Upper lobe of right lung (tissue), 1 donor: Measurements from ENCODE around the gene MYO16. TPM values are rescaled to one million over a fixed set of nuclear protein-coding genes. Genes with fewer than 3 reads are reported as not detected.

ENCODE experiments used
- ATAC-seq: fragments of 200-7000 bp; cut with Tn5 transposase; one replicate; pipeline ENCODE4 v1.9.1; 2020; ENCODE audit warnings: mild to moderate bottlenecking, moderate library complexity
- DNase-seq: peaks from one replicate; pipeline ENCODE4 v3.0.0-alpha.2; 2020
- H3K27ac ChIP-seq: fragments of 200-600 bp; one replicate; pipeline ENCODE4 v1.8.0; 2022
- H3K27me3 ChIP-seq: fragments of 200-600 bp; one replicate; pipeline ENCODE4 v1.8.0; 2022; ENCODE audit warnings: mild to moderate bottlenecking
- H3K36me3 ChIP-seq: fragments of 200-600 bp; one replicate; pipeline ENCODE4 v1.8.0; 2022
- H3K4me1 ChIP-seq: fragments of 200-600 bp; one replicate; pipeline ENCODE4 v1.8.0; 2022
- H3K4me3 ChIP-seq: fragments of 200-600 bp; one replicate; pipeline ENCODE4 v1.8.0; 2022; ENCODE audit warnings: mild to moderate bottlenecking
- H3K9me3 ChIP-seq: fragments of 200-600 bp; one replicate; pipeline ENCODE4 v1.8.0; 2022
- CTCF ChIP-seq: fragments of 200-600 bp; IDR thresholded peaks from one replicate; pipeline ENCODE4 v1.8.0; 2022; ENCODE audit warnings: antibody characterized with exemption
- intact Hi-C: fragments of 100-400 bp; cut with DNase I; formaldehyde crosslinking; loops from one replicate; pipeline ENCODE4 v1.11.0; 2022
- total RNA-seq: library from RNA; stranded (reverse); fragmentation: NEBNext Ultra II Directional; extraction: Animal tissue kit (Norgen Biotek cat#: 25700); gene quantifications from one replicate; pipeline ENCODE4 v1.2.1, GENCODE V29; 2021
- donor health status: DM: no; HTN: yes; CAD: no; lungs with severe emphysema.

The MYO16 gene
- total RNA-seq, 1 donor from 2014 or later: 0.46 TPM

GRCh38 chr13:109144693-109145437, 515.5 kb downstream of the MYO16 start:
- Histone ChIP-seq H3K4me3 (no peak overlapping the region), H3K4me1 (no peaks in the 10 kb centered on the region), H3K9me3 (no peaks in the 10 kb centered on the region), H3K27me3 (peaks cover 22% of the 10 kb centered on the region), H3K36me3 (no peaks in the 10 kb centered on the region), H3K27ac (no peak overlapping the region)
- ATAC-seq: no peak
- DNase-seq: no peak
- intact Hi-C loops: no loop called here
- no peak for TF ChIP-seq CTCF

GRCh38 chr13:109145631-109146030, 516.2 kb downstream of the MYO16 start:
- no peak overlapping the region for H3K4me3 ChIP-seq
- H3K27me3 ChIP-seq: peaks cover 14% of the 10 kb centered on the region
- peak; percentile 93 for ATAC-seq
- peak; percentile 77 for TF ChIP-seq CTCF
- intact Hi-C loops: no loop called here
- H3K9me3 ChIP-seq: no peaks in the 10 kb centered on the region
- no peaks in the 10 kb centered on the region for H3K36me3 ChIP-seq
- H3K4me1 ChIP-seq: no peaks in the 10 kb centered on the region
- no peak overlapping the region for H3K27ac ChIP-seq
- DNase-seq: no peak

GRCh38 chr13:109146393-109146792, 517.0 kb downstream of the MYO16 start:
- Histone ChIP-seq H3K27me3 (peaks cover 8% of the 10 kb centered on the region), H3K4me3 (no peak overlapping the region), H3K27ac (no peak overlapping the region), H3K9me3 (no peaks in the 10 kb centered on the region), H3K4me1 (no peaks in the 10 kb centered on the region), H3K36me3 (no peaks in the 10 kb centered on the region)
- DNase-seq (no peak), ATAC-seq (no peak)
- no peak for TF ChIP-seq CTCF
- intact Hi-C loops: no loop called here

GRCh38 chr13:109146912-109147647, 517.7 kb downstream of the MYO16 start:
- Histone ChIP-seq H3K4me1 (no peaks in the 10 kb centered on the region), H3K27me3 (peaks cover 2% of the 10 kb centered on the region), H3K9me3 (no peaks in the 10 kb centered on the region), H3K27ac (no peak overlapping the region), H3K36me3 (no peaks in the 10 kb centered on the region), H3K4me3 (no peak overlapping the region)
- no peak for TF ChIP-seq CTCF
- intact Hi-C loops: no loop called here
- ATAC-seq (no peak), DNase-seq (no peak)

- Histone ChIP-seq H3K4me3 (no peak overlapping the region), H3K27me3 (no peaks in the 10 kb centered on the region), H3K27ac (no peak overlapping the region), H3K4me1 (no peaks in the 10 kb centered on the region), H3K9me3 (no peaks in the 10 kb centered on the region), H3K36me3 (no peaks in the 10 kb centered on the region)
- TF ChIP-seq CTCF: no peak
- ATAC-seq: no peak
- DNase-seq: no peak
- intact Hi-C loops: no loop called here
Measured at GRCh38 chr13:109148243-109148642, 518.8 kb downstream of the MYO16 start.
